DMS153 (cell line): ENCODE data around the gene CORO2A.
"Not testable (repeated sequence)": the region's sequence is repeated elsewhere in the genome, so short reads cannot be mapped to it uniquely, and the experiment has no call there.

Experiments used
- DNase-seq: peaks from one replicate; lab custom pipeline; 2025; lab: John Stamatoyannopoulos, UW

Gene CORO2A

GRCh38 chr9:98117097-98117496 is 75.3 kb downstream of the CORO2A start:
- not testable (repeated sequence) for DNase-seq

GRCh38 chr9:98109052-98109451 is 83.4 kb downstream of the CORO2A start:
- no peak for DNase-seq

- no peak for DNase-seq
These were observed 83.9 kb downstream of the CORO2A start for GRCh38 chr9:98108531-98109031.

DNA sequence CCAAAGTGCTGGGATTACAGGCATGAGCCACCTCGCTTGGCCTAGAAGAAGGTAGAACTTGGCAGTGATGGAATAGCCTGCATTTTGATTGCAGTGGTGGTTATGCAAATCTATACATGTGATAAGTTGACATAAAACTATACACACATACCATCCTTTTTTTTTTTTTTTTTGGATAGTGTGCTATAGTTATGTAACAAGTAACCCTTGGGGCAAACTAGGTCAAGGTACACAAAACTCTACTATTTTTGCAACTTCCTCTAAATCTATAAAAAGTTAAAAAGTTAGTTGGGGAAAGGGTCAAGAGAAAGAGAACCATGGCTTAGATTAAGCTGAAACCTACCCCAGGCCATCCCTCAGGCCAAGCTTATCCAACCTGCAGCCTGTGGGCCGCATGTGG is 84.5 kb downstream of the CORO2A start:
- no peak for DNase-seq

GRCh38 chr9:98105006-98105405 is 87.4 kb downstream of the CORO2A start:
- DNase-seq, result no peak

DNA sequence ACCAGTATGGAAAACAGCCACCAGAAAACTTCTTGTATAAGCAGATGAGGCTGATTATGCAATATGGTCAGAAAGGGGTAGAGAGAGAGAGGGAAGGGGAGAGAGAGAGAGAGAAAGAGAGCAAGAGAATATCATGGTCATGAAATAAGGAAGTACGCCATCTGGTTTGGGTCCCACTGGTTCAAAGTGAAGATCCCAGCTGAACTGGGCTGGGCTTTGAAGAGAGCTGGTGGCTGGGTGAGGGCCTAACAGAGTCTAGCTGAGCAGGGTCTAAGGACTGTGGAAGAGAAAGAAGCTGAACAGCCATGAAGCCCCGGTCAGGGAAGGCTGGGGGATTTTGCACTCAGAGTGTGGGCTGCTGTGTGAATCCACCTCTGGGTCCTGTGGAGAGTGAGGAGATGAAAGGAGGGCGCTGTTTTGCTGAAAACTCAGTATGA is 88.0 kb downstream of the CORO2A start:
- DNase-seq, result no peak

GRCh38 chr9:98101868-98102273 is 90.6 kb downstream of the CORO2A start:
- peak; percentile 68 for DNase-seq

DNA sequence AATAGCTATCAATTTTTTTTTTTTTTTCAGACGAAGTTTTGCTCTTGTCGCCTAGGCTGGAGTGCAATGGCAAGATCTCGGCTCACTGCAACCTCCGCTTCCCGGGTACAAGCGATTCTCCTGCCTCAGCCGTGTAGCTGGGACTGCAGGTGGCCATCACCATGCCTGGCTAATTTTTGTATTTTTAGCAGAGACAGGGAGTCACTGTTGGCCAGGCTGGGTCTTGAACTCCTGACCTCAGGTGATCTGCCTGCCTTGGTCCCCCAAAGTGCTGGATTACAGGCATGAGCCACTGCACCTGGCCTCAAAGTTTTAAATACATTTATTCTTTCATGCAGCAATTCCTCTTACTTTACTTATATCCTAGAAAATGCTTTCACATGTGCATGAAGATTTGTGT is 91.0 kb downstream of the CORO2A start:
- DNase-seq, result no peak

- DNase-seq, result no peak
These were observed 92.0 kb downstream of the CORO2A start for GRCh38 chr9:98100456-98100855.

DNA sequence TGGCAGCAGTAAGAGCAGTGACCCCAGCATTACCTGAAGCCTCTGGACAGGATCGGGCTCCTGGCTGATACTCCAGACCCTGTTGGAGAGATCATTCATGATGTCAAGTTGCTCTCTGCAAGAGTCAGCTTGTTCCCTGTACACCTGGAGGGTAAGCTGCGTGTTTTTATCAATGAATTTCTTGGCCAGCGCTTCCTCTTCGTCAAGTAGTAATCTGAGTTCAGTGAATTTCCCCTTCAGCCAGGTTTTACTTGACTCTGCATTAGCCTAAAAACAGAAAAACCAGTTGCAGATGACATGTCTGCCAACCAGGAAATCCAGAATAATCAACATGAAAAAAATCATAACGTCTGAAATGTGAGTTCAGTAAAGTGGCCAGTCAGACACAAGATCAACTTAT is 92.5 kb downstream of the CORO2A start:
- peak; percentile 50 for DNase-seq

DNA sequence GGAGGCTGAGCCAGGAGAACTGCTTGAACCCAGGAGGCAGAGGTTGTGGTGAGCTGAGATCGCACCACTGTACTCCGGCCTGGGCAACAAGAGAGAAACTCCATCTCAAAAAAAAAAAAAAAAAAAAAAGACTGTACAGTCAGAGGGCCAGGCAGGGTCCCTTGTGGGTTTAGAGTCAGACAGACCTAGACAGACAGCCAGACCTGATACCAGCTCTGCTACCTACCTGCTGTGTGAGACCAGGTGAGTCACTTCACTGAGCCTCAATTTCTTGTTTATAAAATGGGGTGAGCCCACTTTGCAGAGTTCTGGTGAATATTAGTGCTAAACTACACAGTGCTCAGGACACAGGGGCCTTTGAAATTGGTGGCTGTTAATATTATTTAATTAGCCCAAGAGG is 93.1 kb downstream of the CORO2A start:
- no peak for DNase-seq

- peak; percentile 54 for DNase-seq
These were observed 94.6 kb downstream of the CORO2A start for GRCh38 chr9:98097836-98098235.

DNA sequence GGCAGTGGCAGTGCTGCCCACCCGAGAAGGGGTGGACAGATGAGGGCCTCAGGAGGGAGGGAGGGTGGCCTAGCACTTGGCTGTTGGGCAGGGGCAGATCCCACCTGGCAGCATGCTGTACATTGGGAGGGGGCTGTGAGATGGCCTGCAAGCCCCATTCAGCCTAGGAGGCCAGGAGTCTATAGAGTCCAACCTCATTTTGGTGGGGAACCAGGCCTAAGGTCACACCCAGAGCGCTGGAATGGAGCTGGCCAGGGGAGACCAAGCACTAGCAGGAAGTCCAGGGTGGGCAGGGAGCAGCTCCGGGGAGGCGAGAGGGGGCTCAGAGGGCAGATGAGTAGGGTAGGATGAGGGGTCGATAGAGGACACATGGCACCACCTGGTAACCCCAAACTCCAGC is 96.3 kb downstream of the CORO2A start:
- no peak for DNase-seq

DNA sequence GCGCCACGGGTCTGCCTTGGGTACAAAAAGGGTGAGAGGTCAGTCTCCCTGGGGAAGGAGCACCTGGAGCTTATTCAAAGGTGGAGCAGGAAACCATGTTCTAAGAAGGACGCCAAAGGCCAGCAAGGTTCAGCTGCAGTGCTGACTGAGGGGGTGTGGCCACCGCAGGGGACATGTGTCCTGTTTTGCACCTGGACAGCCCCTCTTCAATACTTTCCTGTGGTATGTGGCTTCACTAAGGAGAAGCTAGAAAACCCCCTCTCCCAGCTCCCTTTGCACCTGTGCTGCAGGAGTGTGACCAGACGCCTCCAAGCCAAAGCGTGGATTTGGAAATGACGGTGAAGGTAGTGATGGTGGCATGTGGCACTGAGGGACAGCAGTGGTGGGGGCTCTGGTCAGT is 97.0 kb downstream of the CORO2A start:
- DNase-seq, result no peak

DNA sequence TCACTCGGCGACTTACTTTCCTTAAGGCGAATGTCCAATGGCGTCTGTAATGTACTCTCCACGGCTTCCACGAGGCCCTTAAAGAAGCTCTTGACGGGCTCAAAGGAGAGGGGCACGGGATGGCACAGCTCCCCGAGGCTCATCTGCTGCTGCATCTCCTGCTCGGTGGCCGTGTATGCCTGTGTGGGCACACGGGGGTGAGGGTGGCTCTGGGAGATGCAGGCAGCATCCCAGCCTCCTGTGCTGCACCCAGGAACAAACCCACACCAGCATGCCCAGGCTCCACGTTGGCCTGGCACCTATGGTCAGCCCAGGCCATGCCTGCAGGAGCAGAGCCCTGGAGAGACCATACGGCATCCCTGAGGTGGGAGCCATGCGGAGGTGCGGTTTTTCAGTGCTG is 97.6 kb downstream of the CORO2A start:
- DNase-seq, result no peak

GRCh38 chr9:98094316-98094715 is 98.1 kb downstream of the CORO2A start:
- DNase-seq, result no peak

GRCh38 chr9:98092613-98092931 is 99.9 kb downstream of the CORO2A start:
- no peak for DNase-seq

GRCh38 chr9:98091735-98092612 is 100.5 kb downstream of the CORO2A start:
- no peak for DNase-seq

- DNase-seq, result not testable (repeated sequence)
These were observed 101.8 kb downstream of the CORO2A start for GRCh38 chr9:98090674-98091073.

- DNase-seq, result peak; percentile 32
These were observed 104.8 kb downstream of the CORO2A start for GRCh38 chr9:98087420-98088354.

GRCh38 chr9:98086461-98086860 is 106.0 kb downstream of the CORO2A start:
- DNase-seq, result no peak

GRCh38 chr9:98085944-98086343 is 106.5 kb downstream of the CORO2A start:
- no peak for DNase-seq

DNA sequence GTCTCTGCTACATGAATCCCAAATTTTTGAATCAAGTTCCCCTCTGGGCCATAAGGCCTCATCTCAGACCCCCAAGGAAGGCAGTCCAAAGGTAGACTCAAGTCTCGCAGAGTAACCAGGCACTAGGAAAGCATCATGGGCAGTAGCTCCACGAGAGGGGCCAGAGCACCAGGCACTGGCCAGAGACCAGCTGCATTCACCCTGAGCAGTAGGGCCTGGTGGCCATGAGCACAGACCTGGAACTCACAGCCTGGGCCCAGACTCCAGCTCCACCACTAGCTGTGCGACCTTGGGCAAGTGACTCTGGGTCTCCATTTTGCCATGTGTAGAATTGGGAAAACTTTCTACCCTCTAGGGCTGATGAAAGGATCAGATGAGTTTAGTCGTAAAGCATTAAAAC is 107.4 kb downstream of the CORO2A start:
- DNase-seq, result no peak
